A549 (cell line): ENCODE data around the gene PLA2G4F. TPM values are rescaled to one million over a fixed set of nuclear protein-coding genes. Genes with fewer than 3 reads are reported as not detected.

ENCODE experiments used
- ATAC-seq, 2 experiments: fragments of 200-7000 bp in 1 of 2; fragments of >200 bp in 1 of 2; cut with Nextera tagmentation in 1 of 2; cut with Tn5 transposase in 1 of 2; 3 replicates each; pipeline versions ENCODE4 v1.8.0 to v1.9.1; 2018 to 2020; ENCODE audit warnings: mild to moderate bottlenecking in 1 of 2, moderate library complexity in 1 of 2
- CTCF ChIA-PET: fragments of 300-600 bp; sonication (Branson Sonifier 250); formaldehyde crosslinking; extraction: SDS; loops from one replicate; lab custom pipeline; 2021; ENCODE audit warnings: antibody characterized with exemption, inconsistent platforms; lab: Yijun Ruan, JAX
- POLR2A ChIA-PET: fragments of 350-600 bp; formaldehyde crosslinking; extraction: SDS; loops from one replicate; lab custom pipeline; 2021; ENCODE audit warnings: antibody characterized with exemption, inconsistent platforms; lab: Yijun Ruan, JAX
- DNase-seq, 2 experiments: peaks; one replicate each; pipeline versions ENCODE4 v3.0.0 to v3.0.0-alpha.2; 2011 to 2016; ENCODE audit warnings: low read depth in 1 of 2, low spot score in 1 of 2
- FAIRE-seq: peaks from 2 replicates; lab custom pipeline; 2011; peaks lifted over from hg19 to GRCh38; lab: Jason Lieb, UNC
- H3K27ac ChIP-seq, 2 experiments: fragments of >200 bp; sonication (Bioruptor Twin); formaldehyde crosslinking; 3 replicates each; pipeline ENCODE4 v1.5.1; 2016 to 2017
- H3K4me1 ChIP-seq: fragments of >200 bp; sonication (Bioruptor Twin); formaldehyde crosslinking; 3 replicates; pipeline ENCODE4 v1.6.1; 2016
- H3K4me2 ChIP-seq: fragments of >200 bp; sonication (Bioruptor Twin); formaldehyde crosslinking; 3 replicates; pipeline ENCODE4 v1.6.1; 2016
- H3K4me3 ChIP-seq: fragments of >200 bp; sonication (Bioruptor Twin); formaldehyde crosslinking; 3 replicates; pipeline ENCODE4 v1.5.1; 2016
- H3K9me3 ChIP-seq: fragments of >200 bp; sonication (Bioruptor Twin); formaldehyde crosslinking; 3 replicates; pipeline ENCODE4 v1.6.1; 2016
- CHD2 ChIP-seq: fragments of 150-350 bp; IDR thresholded peaks from 2 replicates; pipeline ENCODE4 v1.6.1; 2014; ENCODE audit warnings: low read length; ENCODE audit not compliant: partially characterized antibody
- EHMT2 ChIP-seq: fragments of 200-600 bp; sonication (generic); IDR thresholded peaks from 2 replicates; pipeline ENCODE4 v1.6.1; 2016; ENCODE audit warnings: antibody characterized with exemption, low read depth, mild to moderate bottlenecking, moderate library complexity
- EP300 ChIP-seq, 2 experiments: fragments of >200 bp; sonication (Bioruptor Twin); formaldehyde crosslinking; IDR thresholded peaks; 2 replicates in 1 of 2; 3 replicates in 1 of 2; pipeline ENCODE4 v1.6.1; 2016 to 2017
- FOSB ChIP-seq: fragments of 250-450 bp; sonication (Bioruptor Pico); IDR thresholded peaks from 2 replicates; pipeline ENCODE4 v1.5.0; 2020; ENCODE audit warnings: mild to moderate bottlenecking, moderate library complexity
- HDAC2 ChIP-seq: fragments of 200-600 bp; sonication (generic); IDR thresholded peaks from 2 replicates; pipeline ENCODE4 v1.6.1; 2016
- JUN ChIP-seq, 2 experiments: fragments of >200 bp; sonication (Bioruptor Twin); formaldehyde crosslinking; IDR thresholded peaks; 2 replicates in 1 of 2; 3 replicates in 1 of 2; pipeline ENCODE4 v1.6.1; 2016 to 2017
- KDM1A ChIP-seq: fragments of 200-600 bp; sonication (generic); IDR thresholded peaks from 2 replicates; pipeline ENCODE4 v1.6.1; 2016; ENCODE audit warnings: low read depth, mild to moderate bottlenecking
- MAFK ChIP-seq: fragments of 450-650 bp; IDR thresholded peaks from 2 replicates; pipeline ENCODE4 v1.6.1; 2014; ENCODE audit not compliant: partially characterized antibody
- MAX ChIP-seq: IDR thresholded peaks from 2 replicates; pipeline ENCODE4 v1.6.1; 2012
- MYC ChIP-seq: IDR thresholded peaks from 2 replicates; pipeline ENCODE4 v1.6.1; 2012; ENCODE audit warnings: mild to moderate bottlenecking, inconsistent platforms, low read length, improper control_type of control experiment, borderline replicate concordance
- POLR2A ChIP-seq: IDR thresholded peaks from 2 replicates; pipeline ENCODE4 v1.6.1; 2012; ENCODE audit warnings: mild to moderate bottlenecking, low read length
- POLR2AphosphoS2 ChIP-seq: conservative IDR thresholded peaks from 2 replicates; pipeline ENCODE4 v1.6.1; 2012; ENCODE audit warnings: low read length, improper control_type of control experiment, inconsistent platforms
- SMC3 ChIP-seq: fragments of >200 bp; sonication (Bioruptor Twin); formaldehyde crosslinking; IDR thresholded peaks from 3 replicates; pipeline ENCODE4 v1.6.1; 2018; ENCODE audit warnings: inconsistent platforms
- TFCP2L1 ChIP-seq: fragments of 250-450 bp; sonication (Bioruptor Pico); IDR thresholded peaks from 2 replicates; pipeline ENCODE4 v1.5.0; 2021; ENCODE audit warnings: mild to moderate bottlenecking
- TP53 ChIP-seq: fragments of 250-450 bp; sonication (Bioruptor Pico); IDR thresholded peaks from 2 replicates; pipeline ENCODE4 v1.5.0; 2021; ENCODE audit warnings: mild to moderate bottlenecking, moderate library complexity
- WGBS: methylation state at CpG from one replicate; pipeline ENCODE4 v1.1.6; 2017; ENCODE audit errors: missing lambda C conversion rate; 5-methylcytosine and 5-hydroxymethylcytosine counted together
- polyA plus RNA-seq, 4 experiments: library from polyadenylated mRNA; depleted of rRNA in 3 of 4; stranded (reverse); fragments of >200 nt; fragmentation: RNase III in 1 of 4; extraction: RNeasy Plus Mini Kit Qiagen cat#74134 plus additional on column Dnase treatment in 1 of 4; gene quantifications; 2 replicates in 3 of 4; 3 replicates in 1 of 4; pipeline ENCODE4 v1.2.3, GENCODE V29; 2011 to 2017
- TF ChIP-seq, protein P1 (sequence below): fragments of 250-450 bp; sonication (Bioruptor Pico); IDR thresholded peaks from 2 replicates; pipeline ENCODE4 v1.5.0; 2021; ENCODE audit warnings: mild to moderate bottlenecking, moderate library complexity, borderline replicate concordance
- TF ChIP-seq, protein P2 (sequence below): IDR thresholded peaks from 2 replicates; pipeline ENCODE4 v1.6.1; 2012
- TF ChIP-seq, protein P3 (sequence below): fragments of 150-350 bp; IDR thresholded peaks from 2 replicates; pipeline ENCODE4 v1.6.1; 2014; ENCODE audit warnings: low read depth, mild to moderate bottlenecking, low read length
- TF ChIP-seq, protein P4 (sequence below): fragments of 450-650 bp; IDR thresholded peaks from 2 replicates; pipeline ENCODE4 v1.6.1; 2014; ENCODE audit warnings: antibody characterized with exemption

PLA2G4F gene
- polyA plus RNA-seq, 2 of the 4 experiments (the other 2 are of a cell fraction): not detected

- TF ChIP-seq TFCP2L1: no peak
- no peak for TF ChIP-seq EP300 (IDR thresholded peaks at IDR 0.05)
- no peak for TF ChIP-seq MYC
- TF ChIP-seq KDM1A: no peak
- TF ChIP-seq, protein P1, sequence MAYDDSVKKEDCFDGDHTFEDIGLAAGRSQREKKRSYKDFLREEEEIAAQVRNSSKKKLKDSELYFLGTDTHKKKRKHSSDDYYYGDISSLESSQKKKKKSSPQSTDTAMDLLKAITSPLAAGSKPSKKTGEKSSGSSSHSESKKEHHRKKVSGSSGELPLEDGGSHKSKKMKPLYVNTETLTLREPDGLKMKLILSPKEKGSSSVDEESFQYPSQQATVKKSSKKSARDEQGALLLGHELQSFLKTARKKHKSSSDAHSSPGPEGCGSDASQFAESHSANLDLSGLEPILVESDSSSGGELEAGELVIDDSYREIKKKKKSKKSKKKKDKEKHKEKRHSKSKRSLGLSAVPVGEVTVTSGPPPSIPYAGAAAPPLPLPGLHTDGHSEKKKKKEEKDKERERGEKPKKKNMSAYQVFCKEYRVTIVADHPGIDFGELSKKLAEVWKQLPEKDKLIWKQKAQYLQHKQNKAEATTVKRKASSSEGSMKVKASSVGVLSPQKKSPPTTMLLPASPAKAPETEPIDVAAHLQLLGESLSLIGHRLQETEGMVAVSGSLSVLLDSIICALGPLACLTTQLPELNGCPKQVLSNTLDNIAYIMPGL: no peak
- TF ChIP-seq, protein P2, sequence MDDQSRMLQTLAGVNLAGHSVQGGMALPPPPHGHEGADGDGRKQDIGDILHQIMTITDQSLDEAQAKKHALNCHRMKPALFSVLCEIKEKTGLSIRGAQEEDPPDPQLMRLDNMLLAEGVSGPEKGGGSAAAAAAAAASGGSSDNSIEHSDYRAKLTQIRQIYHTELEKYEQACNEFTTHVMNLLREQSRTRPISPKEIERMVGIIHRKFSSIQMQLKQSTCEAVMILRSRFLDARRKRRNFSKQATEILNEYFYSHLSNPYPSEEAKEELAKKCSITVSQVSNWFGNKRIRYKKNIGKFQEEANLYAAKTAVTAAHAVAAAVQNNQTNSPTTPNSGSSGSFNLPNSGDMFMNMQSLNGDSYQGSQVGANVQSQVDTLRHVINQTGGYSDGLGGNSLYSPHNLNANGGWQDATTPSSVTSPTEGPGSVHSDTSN: no peak
- no peak for TF ChIP-seq JUN (IDR thresholded peaks at IDR 0.05)
- TF ChIP-seq EHMT2: no peak
- no peak for TF ChIP-seq POLR2AphosphoS2
- TF ChIP-seq HDAC2: no peak
- TF ChIP-seq, protein P3, sequence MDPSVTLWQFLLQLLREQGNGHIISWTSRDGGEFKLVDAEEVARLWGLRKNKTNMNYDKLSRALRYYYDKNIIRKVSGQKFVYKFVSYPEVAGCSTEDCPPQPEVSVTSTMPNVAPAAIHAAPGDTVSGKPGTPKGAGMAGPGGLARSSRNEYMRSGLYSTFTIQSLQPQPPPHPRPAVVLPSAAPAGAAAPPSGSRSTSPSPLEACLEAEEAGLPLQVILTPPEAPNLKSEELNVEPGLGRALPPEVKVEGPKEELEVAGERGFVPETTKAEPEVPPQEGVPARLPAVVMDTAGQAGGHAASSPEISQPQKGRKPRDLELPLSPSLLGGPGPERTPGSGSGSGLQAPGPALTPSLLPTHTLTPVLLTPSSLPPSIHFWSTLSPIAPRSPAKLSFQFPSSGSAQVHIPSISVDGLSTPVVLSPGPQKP: no peak
- Histone ChIP-seq H3K4me1 (peaks cover 10% of the 10 kb centered on the region; the same call in 2 of the 3 replicates), H3K4me2 (no peak overlapping the region), H3K27ac (no peak overlapping the region), H3K9me3 (no peaks in the 10 kb centered on the region), H3K4me3 (no peak overlapping the region)
- ATAC-seq: no peak
- no peak for FAIRE-seq
- ChIA-PET CTCF (interaction anchor here (3.3 to 3.4 kb wide), 2 partner anchors 56 to 74 kb away, joined by 15 to 37 read pairs; no protein-coding TSS in a partner anchor), POLR2A (no interaction called here)
- no peak for DNase-seq
- WGBS: 48% methylated on average over 7 of the region's 8 CpGs
Observed at GRCh38 chr15:42140383-42141070, 15.9 kb downstream of the PLA2G4F start.

- ATAC-seq: no peak
- no peak overlapping the region for H3K4me3 ChIP-seq
- no peak for TF ChIP-seq FOSB (CRISPR knock-in tag)
- TF ChIP-seq, protein P4, sequence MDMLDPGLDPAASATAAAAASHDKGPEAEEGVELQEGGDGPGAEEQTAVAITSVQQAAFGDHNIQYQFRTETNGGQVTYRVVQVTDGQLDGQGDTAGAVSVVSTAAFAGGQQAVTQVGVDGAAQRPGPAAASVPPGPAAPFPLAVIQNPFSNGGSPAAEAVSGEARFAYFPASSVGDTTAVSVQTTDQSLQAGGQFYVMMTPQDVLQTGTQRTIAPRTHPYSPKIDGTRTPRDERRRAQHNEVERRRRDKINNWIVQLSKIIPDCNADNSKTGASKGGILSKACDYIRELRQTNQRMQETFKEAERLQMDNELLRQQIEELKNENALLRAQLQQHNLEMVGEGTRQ: no peak
- TF ChIP-seq, all 56 proteins: peak for 0
- peaks cover 18% of the 10 kb centered on the region for H3K4me1 ChIP-seq
- no peak overlapping the region for H3K27ac ChIP-seq
- POLR2A ChIA-PET: no interaction called here
- H3K4me2 ChIP-seq: no peak overlapping the region
- CTCF ChIA-PET: interaction anchor here (1.3 to 3.4 kb wide), 5 partner anchors 10 to 246 kb away, joined by 3 to 37 read pairs (median 15); no protein-coding TSS in a partner anchor
- FAIRE-seq (no peak), DNase-seq (no peak)
- 62% methylated on average over 6 of the region's 6 CpGs for WGBS
- no peaks in the 10 kb centered on the region for H3K9me3 ChIP-seq
Observed at GRCh38 chr15:42139596-42139995, 16.8 kb downstream of the PLA2G4F start.

DNA sequence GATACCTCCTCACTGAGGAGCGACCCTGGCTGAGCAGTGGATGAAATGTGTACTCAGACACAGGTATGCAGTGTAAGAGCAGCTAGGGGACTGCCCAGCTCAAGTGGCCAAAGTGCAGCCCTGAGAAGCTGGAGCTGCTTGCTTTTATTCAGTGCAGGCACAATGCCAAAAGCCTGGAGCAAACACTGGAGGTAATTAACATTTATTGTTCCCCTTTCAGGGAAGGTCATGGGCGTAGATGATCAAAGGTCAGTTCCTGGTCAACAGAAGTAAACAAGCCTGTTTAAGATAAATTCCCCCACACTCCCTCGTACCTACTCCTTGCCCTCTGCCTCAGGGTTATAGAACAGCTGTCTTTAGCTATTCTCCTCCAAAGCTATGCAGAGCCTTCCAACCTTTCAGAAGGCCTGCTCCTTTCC lies 17.5 kb downstream of the PLA2G4F start:
- Histone ChIP-seq H3K9me3 (no peaks in the 10 kb centered on the region), H3K4me3 (no peak overlapping the region), H3K4me1 (peaks cover 25% of the 10 kb centered on the region), H3K27ac (no peak overlapping the region), H3K4me2 (no peak overlapping the region)
- 3% methylated on average over 2 of the region's 3 CpGs for WGBS
- no peak for ATAC-seq
- CTCF ChIA-PET: interaction anchor here (0.9 to 3.4 kb wide), 15 partner anchors 8 to 247 kb away, joined by 3 to 37 read pairs (median 7); partner anchors contain the start of gene PLA2G4F
- DNase-seq: no peak
- no peak for FAIRE-seq
- POLR2A ChIA-PET: no interaction called here
- no peak for TF ChIP-seq KDM1A
- TF ChIP-seq EP300 (IDR thresholded peaks at IDR 0.05): no peak
- TF ChIP-seq MAFK: no peak
- TF ChIP-seq POLR2A: no peak
- TF ChIP-seq MAX: no peak
- TF ChIP-seq SMC3: no peak
- TF ChIP-seq CHD2: no peak
- TF ChIP-seq TP53 (CRISPR knock-in tag): no peak
